NCI-H526 treated with DMSO at 0.1 percent for 48 hours (cell line): ENCODE data around the gene DHRS1.
"Not testable (repeated sequence)": the region's sequence is repeated elsewhere in the genome, so short reads cannot be mapped to it uniquely, and the experiment has no call there.

ENCODE experiments used
- DNase-seq: peaks from one replicate; lab custom pipeline; 2025; lab: John Stamatoyannopoulos, UW

The DHRS1 gene

GRCh38 chr14:24327914-24328313 is 28.3 kb upstream of the DHRS1 start:
- not testable (repeated sequence) for DNase-seq

GRCh38 chr14:24327303-24327702 is 27.7 kb upstream of the DHRS1 start:
- DNase-seq = no peak

- no peak for DNase-seq
Observed at GRCh38 chr14:24325963-24326362, 26.4 kb upstream of the DHRS1 start.

- no peak for DNase-seq
Observed at GRCh38 chr14:24325041-24325530, 25.5 kb upstream of the DHRS1 start.

- DNase-seq = no peak
Observed at GRCh38 chr14:24324024-24324423, 24.4 kb upstream of the DHRS1 start.

GRCh38 chr14:24323341-24323740 is 23.8 kb upstream of the DHRS1 start:
- DNase-seq = no peak

- no peak for DNase-seq
Observed at GRCh38 chr14:24322672-24323071, 23.1 kb upstream of the DHRS1 start.

GRCh38 chr14:24321212-24321975 is 21.8 kb upstream of the DHRS1 start:
- DNase-seq = no peak

- DNase-seq = no peak
Observed at GRCh38 chr14:24317141-24317928, 17.8 kb upstream of the DHRS1 start.

GRCh38 chr14:24316597-24316950 is 17.0 kb upstream of the DHRS1 start:
- DNase-seq = no peak

- DNase-seq = no peak
Observed at GRCh38 chr14:24315807-24316596, 16.4 kb upstream of the DHRS1 start.

GRCh38 chr14:24315243-24315806 is 15.7 kb upstream of the DHRS1 start:
- no peak for DNase-seq

GRCh38 chr14:24314377-24315193 is 15.0 kb upstream of the DHRS1 start:
- no peak for DNase-seq

- DNase-seq = no peak
Observed at GRCh38 chr14:24313913-24314312, 14.3 kb upstream of the DHRS1 start.

- no peak for DNase-seq
Observed at GRCh38 chr14:24312736-24313507, 13.3 kb upstream of the DHRS1 start.

- DNase-seq = no peak
Observed at GRCh38 chr14:24311837-24312615, 12.4 kb upstream of the DHRS1 start.

- DNase-seq = no peak
Observed at GRCh38 chr14:24310646-24311604, 11.3 kb upstream of the DHRS1 start, which contains the start of gene LTB4R. LTB4R (plus strand) TSS chr14:24311502; CDS start chr14:24315652, 4,150 bp downstream.

GRCh38 chr14:24310265-24310645 is 10.7 kb upstream of the DHRS1 start:
- DNase-seq = no peak
